ENCODE results near the gene SDK1. TPM values are rescaled to one million over a fixed set of nuclear protein-coding genes. Genes with fewer than 3 reads are reported as not detected.

The SDK1 gene
- total RNA-seq, 2 experiments from 2014 or later = 0.25 to 0.78 TPM

GRCh38 chr7:4028221-4028620, 727.2 kb downstream of the SDK1 start:
- CTCF ChIA-PET = no interaction called here

GRCh38 chr7:4029941-4030340, 728.9 kb downstream of the SDK1 start:
- Mint-ChIP-seq H3K27me3 (peaks cover 5% of the 10 kb centered on the region), H3K4me3 (no peak overlapping the region), H3K9me3 (no peaks in the 10 kb centered on the region), H3K4me1 (ENCODE audit: low read depth) (no peaks in the 10 kb centered on the region), H3K27ac (no peak overlapping the region), H3K36me3 (ENCODE audit: low read depth) (no peaks in the 10 kb centered on the region)
- POLR2A ChIA-PET = no interaction called here
- ATAC-seq = no peak
- TF ChIP-seq CTCF (IDR thresholded peaks at IDR 0.05) = no peak
- CTCF ChIA-PET = no interaction called here
- intact Hi-C loops (cut with micrococcal nuclease) = no loop called here
- DNase-seq = no peak

More at GRCh38 chr7:4028221-4028620, 727.2 kb downstream of the SDK1 start:
- no peak overlapping the region for H3K4me3 Mint-ChIP-seq
- H3K27ac Mint-ChIP-seq = no peak overlapping the region
- H3K4me1 Mint-ChIP-seq (ENCODE audit: low read depth) = no peaks in the 10 kb centered on the region
- POLR2A ChIA-PET = no interaction called here
- intact Hi-C loops (cut with micrococcal nuclease) = no loop called here
- ATAC-seq (no peak), DNase-seq (no peak)
- H3K27me3 Mint-ChIP-seq = peaks cover 5% of the 10 kb centered on the region
- no peaks in the 10 kb centered on the region for H3K9me3 Mint-ChIP-seq
- no peaks in the 10 kb centered on the region for H3K36me3 Mint-ChIP-seq (ENCODE audit: low read depth)
- no peak for TF ChIP-seq CTCF (IDR thresholded peaks at IDR 0.05)

- Mint-ChIP-seq H3K27me3 (peaks cover 5% of the 10 kb centered on the region), H3K4me1 (ENCODE audit: low read depth) (no peaks in the 10 kb centered on the region), H3K9me3 (no peaks in the 10 kb centered on the region), H3K4me3 (no peak overlapping the region), H3K36me3 (ENCODE audit: low read depth) (no peaks in the 10 kb centered on the region), H3K27ac (no peak overlapping the region)
- TF ChIP-seq CTCF (IDR thresholded peaks at IDR 0.05) = no peak
- intact Hi-C loops (cut with micrococcal nuclease) = no loop called here
- POLR2A ChIA-PET = no interaction called here
- ATAC-seq = no peak
- CTCF ChIA-PET = no interaction called here
- DNase-seq = no peak
Measured at GRCh38 chr7:4030346-4030950, 729.4 kb downstream of the SDK1 start.

- ChIA-PET CTCF (no interaction called here), POLR2A (no interaction called here)
- Mint-ChIP-seq H3K27me3 (peaks cover 5% of the 10 kb centered on the region), H3K27ac (no peak overlapping the region), H3K36me3 (ENCODE audit: low read depth) (no peaks in the 10 kb centered on the region), H3K9me3 (no peaks in the 10 kb centered on the region), H3K4me1 (ENCODE audit: low read depth) (no peaks in the 10 kb centered on the region), H3K4me3 (no peak overlapping the region)
- no peak for TF ChIP-seq CTCF (IDR thresholded peaks at IDR 0.05)
- intact Hi-C loops (cut with micrococcal nuclease) = no loop called here
- DNase-seq = no peak
- no peak for ATAC-seq
Measured at GRCh38 chr7:4033996-4034395, 732.9 kb downstream of the SDK1 start.

- POLR2A ChIA-PET = no interaction called here
- no peaks in the 10 kb centered on the region for H3K9me3 Mint-ChIP-seq
Measured at GRCh38 chr7:4037308-4037707, 736.3 kb downstream of the SDK1 start.

More at GRCh38 chr7:4037308-4037707, 736.3 kb downstream of the SDK1 start:
- ATAC-seq (no peak), DNase-seq (no peak)
- Mint-ChIP-seq H3K4me1 (ENCODE audit: low read depth) (no peaks in the 10 kb centered on the region), H3K27ac (no peak overlapping the region), H3K4me3 (no peak overlapping the region), H3K36me3 (ENCODE audit: low read depth) (no peaks in the 10 kb centered on the region), H3K27me3 (peaks cover 1% of the 10 kb centered on the region)
- CTCF ChIA-PET = no interaction called here
- TF ChIP-seq CTCF (IDR thresholded peaks at IDR 0.05) = no peak
- intact Hi-C loops (cut with micrococcal nuclease) = no loop called here

Measured in activated CD8-positive, alpha-beta T cell treated with anti-CD3 and anti-CD28 coated beads for 36 hours (primary cell).